RWPE1 (cell line): ENCODE data around the gene CAPZA1.
A peak's percentile ranks its signal among the peaks of the same experiment; 100 is the strongest.
"Not testable (repeated sequence)": the region's sequence is repeated elsewhere in the genome, so short reads cannot be mapped to it uniquely, and the experiment has no call there.

Experiments used
- CTCF ChIA-PET: fragments of 350-600 bp; sonication (Branson Sonifier 250); formaldehyde crosslinking; extraction: SDS; loops from one replicate; lab custom pipeline; 2021; lab: Yijun Ruan, JAX
- POLR2A ChIA-PET: fragments of 400-600 bp; formaldehyde crosslinking; extraction: SDS; loops from one replicate; lab custom pipeline; 2020; ENCODE audit warnings: antibody characterized with exemption; ENCODE audit not compliant: low non-redundant PET; lab: Yijun Ruan, JAX
- DNase-seq: peaks from one replicate; pipeline ENCODE4 v3.0.0; 2012; ENCODE audit warnings: low spot score
- H3K27ac ChIP-seq: fragments of 450-650 bp; 2 replicates; pipeline ENCODE4 v1.5.1; 2017
- CTCF ChIP-seq: fragments of 450-650 bp; conservative IDR thresholded peaks from 2 replicates; pipeline ENCODE4 v1.5.1; 2017; ENCODE audit warnings: low read depth, mild to moderate bottlenecking

The CAPZA1 gene

GRCh38 chr1:112614460-112615065 is 5.1 kb upstream of the CAPZA1 start:
- DNase-seq = no peak
- ChIA-PET CTCF (interaction anchor here (0.6 to 2.2 kb wide), 6 partner anchors 14 to 641 kb away, joined by 3 to 9 read pairs (median 4); no protein-coding TSS in a partner anchor), POLR2A (no interaction called here)
- TF ChIP-seq CTCF = peak; percentile 61
- no peak overlapping the region for H3K27ac ChIP-seq

- no peak for DNase-seq
- no peak for TF ChIP-seq CTCF
- POLR2A ChIA-PET = interaction anchor here (1.0 to 1.1 kb wide), 3 partner anchors 57 to 153 kb away, joined by 4 to 8 read pairs (median 5); partner anchors contain the start of gene MOV10
- CTCF ChIA-PET = interaction anchor here (1.1 kb wide), 1 partner anchor 229 kb away, joined by 4 read pairs; no protein-coding TSS in a partner anchor
- H3K27ac ChIP-seq = peak overlapping the region; percentile 98
These were observed 1.4 kb upstream of the CAPZA1 start for GRCh38 chr1:112618114-112618720.

DNA sequence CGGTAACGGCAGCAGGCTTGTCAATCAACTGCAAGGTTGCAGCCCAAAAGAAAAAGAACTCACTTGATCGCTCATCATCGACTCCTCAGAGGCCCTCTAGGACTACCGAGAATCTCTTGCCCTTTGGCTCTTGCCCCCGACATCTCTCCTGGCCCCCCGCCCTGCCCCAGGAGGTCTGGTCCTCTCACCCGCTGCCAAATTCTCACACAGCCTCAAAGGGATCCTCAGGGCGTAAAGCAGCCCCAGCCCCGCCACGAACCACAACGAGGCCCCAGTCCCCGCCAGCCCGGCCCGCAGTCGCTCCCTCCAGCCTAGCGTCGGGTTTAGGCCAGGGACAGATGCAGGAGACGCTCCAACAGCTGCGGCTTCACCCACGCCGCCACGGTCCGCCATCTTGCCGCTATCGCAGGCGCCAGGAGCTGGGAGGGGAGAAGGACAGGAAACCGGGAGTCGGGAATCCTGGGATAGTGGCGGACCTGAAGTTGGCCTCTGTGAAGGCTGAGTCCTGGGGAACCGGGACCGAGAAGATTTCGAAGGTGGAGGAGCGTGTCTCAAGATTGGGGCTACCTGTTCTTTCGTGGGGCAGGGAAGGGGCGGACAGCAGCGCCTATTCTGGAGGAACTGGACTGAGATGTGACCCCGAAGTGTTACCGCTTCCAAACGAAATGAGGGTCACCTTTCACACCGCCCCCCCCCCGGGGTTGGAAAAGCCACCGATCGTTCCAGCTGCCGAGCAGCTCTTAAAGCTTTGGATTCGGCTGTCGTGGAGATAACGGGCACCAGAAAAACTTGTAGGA is 713 bp upstream of the CAPZA1 start, which contains the start of gene ST7L:
Gene ST7L, minus strand, starts transcription at position 421 of the 797 bp plus-strand sequence. Its CDS starts 28 bp downstream, at position 393.
- DNase-seq = peak; percentile 75
- no peak for TF ChIP-seq CTCF
- POLR2A ChIA-PET = interaction anchor here (0.6 to 1.1 kb wide), 2 partner anchors 18 to 86 kb away, joined by 3 to 5 read pairs; no protein-coding TSS in a partner anchor
- H3K27ac ChIP-seq = peak within 1 kb of the TSS; percentile 98
- CTCF ChIA-PET = interaction anchor here (0.6 to 1.1 kb wide), 3 partner anchors 228 to 229 kb away, joined by 3 to 4 read pairs (median 4); no protein-coding TSS in a partner anchor

GRCh38 chr1:112620377-112620695 is 704 bp downstream of the CAPZA1 start:
- TF ChIP-seq CTCF = no peak
- DNase-seq = no peak
- POLR2A ChIA-PET = no interaction called here
- peak overlapping the region; percentile 98 for H3K27ac ChIP-seq
- CTCF ChIA-PET = no interaction called here

GRCh38 chr1:112624493-112624892 is 4.9 kb downstream of the CAPZA1 start:
- CTCF ChIA-PET = interaction anchor here (0.6 kb wide), 2 partner anchors 159 to 180 kb away, joined by 3 read pairs; no protein-coding TSS in a partner anchor
- H3K27ac ChIP-seq, POLR2A ChIA-PET, DNase-seq: not testable (repeated sequence)

GRCh38 chr1:112625696-112626095 is 6.1 kb downstream of the CAPZA1 start:
- no peak for DNase-seq
- peak overlapping the region; percentile 40; the same call in 1 of the 2 replicates for H3K27ac ChIP-seq
- no peak for TF ChIP-seq CTCF
- CTCF ChIA-PET = no interaction called here
- POLR2A ChIA-PET = no interaction called here
